ENCODE data around the gene PIK3CG. TPM values are rescaled to one million over a fixed set of nuclear protein-coding genes. Genes with fewer than 3 reads are reported as not detected.
"Not testable (repeated sequence)": the region's sequence is repeated elsewhere in the genome, so short reads cannot be mapped to it uniquely, and the experiment has no call there.

Gene PIK3CG
- polyA plus RNA-seq, 3 donors from 2014 or later = 21.3 to 65.0 (median 30.6) TPM

GRCh38 chr7:106883456-106884026 lies 18.5 kb downstream of the PIK3CG start:
- no peak for DNase-seq
- Mint-ChIP-seq H3K27me3 (ENCODE audit: low read depth in 3 of 3) (peaks cover 0 to 2% (median 0%) of the 10 kb centered on the region in 3 donors), H3K9me3 (no peaks in the 10 kb centered on the region), H3K4me1 (peaks cover 22 to 60% of the 10 kb centered on the region in 2 donors), H3K4me3 (no peak overlapping the region), H3K27ac (peak overlapping the region in 3 of 6 donors; percentile 34 to 59 (median 54)), H3K36me3 (peaks cover 49 to 84% (median 63%) of the 10 kb centered on the region in 3 donors)

- H3K9me3 Mint-ChIP-seq = no peaks in the 10 kb centered on the region
- no peak overlapping the region for H3K4me3 Mint-ChIP-seq
- DNase-seq = no peak
- peaks cover 12 to 52% of the 10 kb centered on the region in 2 donors for H3K4me1 Mint-ChIP-seq
- peak overlapping the region in 5 of 6 donors; percentile 41 to 74 (median 54) for H3K27ac Mint-ChIP-seq
- H3K36me3 Mint-ChIP-seq = peaks cover 47 to 79% (median 54%) of the 10 kb centered on the region in 3 donors
- H3K27me3 Mint-ChIP-seq (ENCODE audit: low read depth in 3 of 3) = peaks cover 0 to 4% (median 0%) of the 10 kb centered on the region in 3 donors
Measured at GRCh38 chr7:106885652-106886051, 20.6 kb downstream of the PIK3CG start.

DNA sequence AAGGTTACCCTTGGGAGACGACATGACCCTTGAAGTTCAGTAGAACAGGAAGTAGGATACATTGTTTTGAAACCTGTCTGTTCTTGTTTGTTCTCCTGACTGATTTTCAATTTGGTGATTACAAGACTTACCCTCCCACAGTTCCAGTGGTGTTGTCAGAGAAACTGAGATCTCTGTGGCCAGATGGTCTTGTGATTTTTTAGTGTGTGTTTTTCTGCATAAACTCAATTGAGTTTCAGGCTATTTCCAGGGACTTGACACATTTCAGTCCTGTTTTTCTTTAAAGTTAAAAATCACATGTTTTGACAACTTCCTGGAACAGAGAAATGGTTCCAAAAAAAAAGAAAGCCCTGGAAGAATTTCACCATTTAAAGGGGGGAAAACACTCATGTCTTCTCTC lies 22.3 kb downstream of the PIK3CG start:
- peak overlapping the region in 3 of 6 donors; percentile 5 to 60 (median 36) for H3K27ac Mint-ChIP-seq
- H3K9me3 Mint-ChIP-seq = no peaks in the 10 kb centered on the region
- H3K4me3 Mint-ChIP-seq = no peak overlapping the region
- DNase-seq = no peak
- peaks cover 0 to 2% (median 0%) of the 10 kb centered on the region in 3 donors for H3K27me3 Mint-ChIP-seq (ENCODE audit: low read depth in 3 of 3)
- peaks cover 22 to 62% of the 10 kb centered on the region in 2 donors for H3K4me1 Mint-ChIP-seq
- peaks cover 40 to 79% (median 53%) of the 10 kb centered on the region in 3 donors for H3K36me3 Mint-ChIP-seq

GRCh38 chr7:106888204-106888603 lies 23.1 kb downstream of the PIK3CG start:
- Mint-ChIP-seq H3K36me3 (peaks cover 33 to 78% (median 53%) of the 10 kb centered on the region in 3 donors), H3K27ac (peak overlapping the region in 2 of 6 donors; percentile 3 to 36), H3K4me3 (no peak overlapping the region), H3K9me3 (no peaks in the 10 kb centered on the region), H3K27me3 (ENCODE audit: low read depth in 3 of 3) (peaks cover 0 to 2% (median 0%) of the 10 kb centered on the region in 3 donors), H3K4me1 (peaks cover 26 to 62% of the 10 kb centered on the region in 2 donors)
- DNase-seq = no peak

- Mint-ChIP-seq H3K4me1 (peaks cover 47 to 69% of the 10 kb centered on the region in 2 donors), H3K27me3 (ENCODE audit: low read depth in 3 of 3) (peaks cover 0 to 2% (median 0%) of the 10 kb centered on the region in 3 donors), H3K4me3 (no peak overlapping the region), H3K36me3 (peaks cover 16 to 58% (median 32%) of the 10 kb centered on the region in 3 donors), H3K9me3 (no peaks in the 10 kb centered on the region), H3K27ac (peak overlapping the region; percentile 28 to 74 (median 69))
- no peak for DNase-seq
Measured at GRCh38 chr7:106890952-106891351, 25.9 kb downstream of the PIK3CG start.

- Mint-ChIP-seq H3K27me3 (ENCODE audit: low read depth in 3 of 3) (peaks cover 0 to 2% (median 0%) of the 10 kb centered on the region in 3 donors), H3K36me3 (peaks cover 19 to 58% (median 35%) of the 10 kb centered on the region in 3 donors), H3K27ac (peak overlapping the region in 5 of 6 donors; percentile 20 to 72 (median 39)), H3K4me3 (no peak overlapping the region), H3K4me1 (peaks cover 53 to 77% of the 10 kb centered on the region in 2 donors), H3K9me3 (no peaks in the 10 kb centered on the region)
- no peak for DNase-seq
Measured at GRCh38 chr7:106891548-106892410, 26.7 kb downstream of the PIK3CG start.

DNA sequence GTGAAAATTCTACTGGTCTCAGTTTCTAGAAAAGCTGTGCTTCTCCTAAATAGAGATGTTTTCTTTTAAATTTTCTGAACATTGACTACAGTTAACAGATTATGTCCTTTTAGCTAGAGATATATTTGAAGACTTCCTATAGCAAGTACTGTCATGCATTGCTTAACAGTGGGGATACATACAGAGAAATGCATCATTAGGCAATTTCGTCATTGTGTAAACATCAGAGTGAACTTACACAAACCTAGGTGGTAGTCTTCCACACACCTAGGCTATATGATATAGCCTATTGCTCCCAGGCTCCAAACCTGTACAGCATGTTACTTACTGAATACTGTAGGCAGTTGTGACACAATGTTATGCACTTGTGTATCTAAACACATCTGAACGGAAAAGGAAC lies 28.5 kb downstream of the PIK3CG start:
- Mint-ChIP-seq H3K9me3 (no peaks in the 10 kb centered on the region), H3K4me3 (no peak overlapping the region), H3K4me1 (peaks cover 65 to 89% of the 10 kb centered on the region in 2 donors), H3K36me3 (peaks cover 21 to 61% (median 36%) of the 10 kb centered on the region in 3 donors), H3K27me3 (ENCODE audit: low read depth in 3 of 3) (peaks cover 0 to 2% (median 0%) of the 10 kb centered on the region in 3 donors), H3K27ac (peak overlapping the region in 3 of 6 donors; percentile 11 to 71 (median 48))
- no peak for DNase-seq

GRCh38 chr7:106895246-106895864 lies 30.3 kb downstream of the PIK3CG start:
- DNase-seq = no peak
- Mint-ChIP-seq H3K36me3 (peaks cover 14 to 59% (median 40%) of the 10 kb centered on the region in 3 donors), H3K4me3 (no peak overlapping the region), H3K27me3 (ENCODE audit: low read depth in 3 of 3) (no peaks in the 10 kb centered on the region), H3K4me1 (peaks cover 78 to 97% of the 10 kb centered on the region in 2 donors), H3K9me3 (no peaks in the 10 kb centered on the region), H3K27ac (peak overlapping the region; percentile 31 to 73 (median 60))

GRCh38 chr7:106896231-106896630 lies 31.1 kb downstream of the PIK3CG start:
- H3K4me3 Mint-ChIP-seq = no peak overlapping the region
- peaks cover 14 to 59% (median 34%) of the 10 kb centered on the region in 3 donors for H3K36me3 Mint-ChIP-seq
- H3K9me3 Mint-ChIP-seq = no peaks in the 10 kb centered on the region
- peaks cover 82 to 98% of the 10 kb centered on the region in 2 donors for H3K4me1 Mint-ChIP-seq
- H3K27me3 Mint-ChIP-seq (ENCODE audit: low read depth in 3 of 3) = no peaks in the 10 kb centered on the region
- DNase-seq = no peak
- peak overlapping the region in 5 of 6 donors; percentile 10 to 64 (median 37) for H3K27ac Mint-ChIP-seq

- Mint-ChIP-seq H3K27ac (peak overlapping the region in 3 of 6 donors; percentile 4 to 40 (median 6)), H3K36me3 (peaks cover 14 to 55% (median 32%) of the 10 kb centered on the region in 3 donors), H3K4me3 (peak overlapping the region in 2 of 5 donors; percentile 17 to 18), H3K4me1 (peaks cover 85 to 98% of the 10 kb centered on the region in 2 donors)
- not testable (repeated sequence) for H3K9me3 Mint-ChIP-seq; DNase-seq; H3K27me3 Mint-ChIP-seq (ENCODE audit: low read depth in 3 of 3)
Measured at GRCh38 chr7:106897553-106897952, 32.5 kb downstream of the PIK3CG start.

- Mint-ChIP-seq H3K36me3 (peaks cover 14 to 46% (median 25%) of the 10 kb centered on the region in 3 donors), H3K27ac (peak overlapping the region; percentile 37 to 89 (median 56)), H3K4me3 (peak overlapping the region; percentile 19 to 69 (median 45)), H3K4me1 (peaks cover 79 to 90% of the 10 kb centered on the region in 2 donors)
- H3K9me3 Mint-ChIP-seq; H3K27me3 Mint-ChIP-seq (ENCODE audit: low read depth in 3 of 3); DNase-seq: not testable (repeated sequence)
Measured at GRCh38 chr7:106898967-106899366, 33.9 kb downstream of the PIK3CG start.

DNA sequence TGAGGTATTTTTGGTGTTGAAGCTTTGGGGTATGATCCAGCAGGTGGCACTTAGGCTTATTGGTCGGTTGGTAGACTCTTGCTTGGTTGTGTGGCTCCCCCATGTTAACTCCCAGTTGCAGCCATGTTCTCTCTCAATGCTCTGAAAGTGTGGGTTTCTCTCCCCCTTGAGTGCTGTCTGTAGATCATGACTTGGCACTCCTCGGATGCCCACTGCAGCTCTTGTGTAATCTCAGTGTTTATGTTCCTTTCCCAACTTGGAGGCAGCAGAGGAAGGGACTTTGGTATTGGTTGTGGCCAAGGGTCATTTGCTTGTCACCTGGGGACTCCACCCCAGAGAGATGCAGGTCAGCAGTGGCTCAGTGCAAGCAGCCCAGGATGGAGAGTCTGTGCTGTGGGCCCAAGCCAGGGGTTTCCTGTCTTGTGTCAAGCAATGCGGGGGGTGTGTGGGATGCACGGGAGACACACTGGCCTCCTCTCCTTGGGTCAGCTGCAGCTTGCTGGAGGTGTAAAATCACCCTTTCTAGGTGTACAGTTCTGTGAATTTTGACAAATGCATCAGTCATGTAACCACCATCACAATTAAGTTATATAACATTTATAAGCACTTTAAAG lies 36.9 kb downstream of the PIK3CG start:
- Mint-ChIP-seq H3K27me3 (ENCODE audit: low read depth in 3 of 3) (no peaks in the 10 kb centered on the region), H3K4me3 (peak overlapping the region; percentile 48 to 70 (median 64)), H3K4me1 (peaks cover 62 to 80% of the 10 kb centered on the region in 2 donors), H3K9me3 (no peaks in the 10 kb centered on the region), H3K36me3 (peaks cover 18 to 48% (median 30%) of the 10 kb centered on the region in 3 donors), H3K27ac (peak overlapping the region; percentile 82 to 93 (median 90))
- DNase-seq = peak in 2 of 3 donors; percentile 3 to 6

GRCh38 chr7:106905734-106906133 lies 40.7 kb downstream of the PIK3CG start:
- H3K36me3 Mint-ChIP-seq = peaks cover 17 to 33% (median 24%) of the 10 kb centered on the region in 3 donors
- H3K4me3 Mint-ChIP-seq = no peak overlapping the region
- DNase-seq = no peak
- H3K27ac Mint-ChIP-seq = peak overlapping the region in 5 of 6 donors; percentile 25 to 71 (median 58)
- peaks cover 30 to 43% of the 10 kb centered on the region in 2 donors for H3K4me1 Mint-ChIP-seq
- no peaks in the 10 kb centered on the region for H3K9me3 Mint-ChIP-seq
- no peaks in the 10 kb centered on the region for H3K27me3 Mint-ChIP-seq (ENCODE audit: low read depth in 3 of 3)
